Renal cortex interstitium (tissue), 11 donors: ENCODE data around the gene SRCIN1. TPM values are rescaled to one million over a fixed set of nuclear protein-coding genes. Genes with fewer than 3 reads are reported as not detected.
"Not testable (repeated sequence)": the region's sequence is repeated elsewhere in the genome, so short reads cannot be mapped to it uniquely, and the experiment has no call there.

ENCODE experiments used
- DNase-seq, 11 donors: peaks; one replicate each; pipeline ENCODE4 v3.0.0-alpha.2; 2013; ENCODE audit warnings: low read depth in 9 of 11, low spot score in 4 of 11; ENCODE audit errors: extremely low read depth in 1 of 11
- polyA plus RNA-seq, 3 donors: library from polyadenylated mRNA; unstranded; fragments of 120-200 nt; gene quantifications; one replicate each; pipeline ENCODE4 v1.2.1, GENCODE V29; 2013; ENCODE audit not compliant: insufficient read length in 3 of 3

Gene SRCIN1
- polyA plus RNA-seq, 3 donors = 3.0 to 6.9 (median 5.3) TPM

GRCh38 chr17:38538906-38539305 is 66.8 kb downstream of the SRCIN1 start:
- no peak for DNase-seq

GRCh38 chr17:38536661-38537060 is 69.1 kb downstream of the SRCIN1 start:
- no peak for DNase-seq

- no peak for DNase-seq
Measured at GRCh38 chr17:38535886-38536285, 69.9 kb downstream of the SRCIN1 start.

GRCh38 chr17:38534498-38534885 is 71.3 kb downstream of the SRCIN1 start:
- no peak for DNase-seq

GRCh38 chr17:38533866-38534497 is 71.8 kb downstream of the SRCIN1 start:
- DNase-seq = no peak

- no peak for DNase-seq
Measured at GRCh38 chr17:38533241-38533640, 72.5 kb downstream of the SRCIN1 start.

- no peak for DNase-seq
Measured at GRCh38 chr17:38532451-38532850, 73.3 kb downstream of the SRCIN1 start.

GRCh38 chr17:38531761-38532160 is 74.0 kb downstream of the SRCIN1 start:
- not testable (repeated sequence) for DNase-seq

GRCh38 chr17:38530856-38531255 is 74.9 kb downstream of the SRCIN1 start:
- DNase-seq = not testable (repeated sequence)

GRCh38 chr17:38528141-38528540 is 77.6 kb downstream of the SRCIN1 start:
- not testable (repeated sequence) for DNase-seq

GRCh38 chr17:38526526-38526925 is 79.2 kb downstream of the SRCIN1 start:
- DNase-seq = not testable (repeated sequence)

- no peak for DNase-seq
Measured at GRCh38 chr17:38512473-38513058, 93.2 kb downstream of the SRCIN1 start.

GRCh38 chr17:38511150-38512108 is 94.3 kb downstream of the SRCIN1 start:
- DNase-seq = no peak

GRCh38 chr17:38510421-38511149 is 95.2 kb downstream of the SRCIN1 start:
- peak in 6 of 11 donors; percentile 24 to 62 (median 50) for DNase-seq

- DNase-seq = no peak
Measured at GRCh38 chr17:38509772-38510420, 95.9 kb downstream of the SRCIN1 start.

- DNase-seq = peak; percentile 68 to 81 (median 75)
Measured at GRCh38 chr17:38508954-38509771, 96.6 kb downstream of the SRCIN1 start.

GRCh38 chr17:38508570-38508950 is 97.2 kb downstream of the SRCIN1 start:
- no peak for DNase-seq
